ENCODE data around the gene POTEG.
"Not testable (repeated sequence)": the region's sequence is repeated elsewhere in the genome, so short reads cannot be mapped to it uniquely, and the experiment has no call there.

Gene POTEG
- long read RNA-seq, donor 1 = 0 reads
- long read RNA-seq, donor 2 = 0 reads
- long read RNA-seq, donor 3 = 0 reads
- long read RNA-seq, donor 4 = 0 reads
- long read RNA-seq, donor 5 = 0 reads
- long read RNA-seq, donor 6 = 0 reads
- long read RNA-seq, donor 7 = 0 reads
- long read RNA-seq, donor 8 = 0 reads

GRCh38 chr14:19434241-19434640 lies at the start of gene POTEG:
POTEG (minus strand) TSS chr14:19434341; CDS start chr14:19434289, 52 bp downstream.
- DNase-seq = not testable (repeated sequence)

GRCh38 chr14:19482093-19482492 lies 48.0 kb upstream of the POTEG start:
- not testable (repeated sequence) for DNase-seq

GRCh38 chr14:19481421-19481820 lies 47.3 kb upstream of the POTEG start:
- not testable (repeated sequence) for DNase-seq

- not testable (repeated sequence) for DNase-seq
Measured at GRCh38 chr14:19480491-19480890, 46.4 kb upstream of the POTEG start.

DNA sequence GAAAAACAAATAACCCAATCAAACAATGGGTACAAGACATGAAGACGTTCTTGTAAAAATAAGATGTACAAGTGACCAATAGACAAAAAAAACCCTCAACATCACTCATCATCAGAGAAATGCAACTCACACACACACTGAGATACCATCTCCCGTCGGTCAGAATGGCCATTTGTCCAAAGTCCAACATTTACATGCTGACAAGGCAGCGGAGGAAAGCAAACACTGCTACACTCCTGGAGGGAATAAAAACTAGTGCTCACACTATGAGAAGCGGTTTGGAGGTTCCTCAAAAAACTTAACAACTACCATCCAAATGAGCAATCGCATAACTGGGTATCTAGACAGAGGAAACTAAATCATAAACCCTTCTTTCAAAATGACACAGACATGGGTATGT lies 11.6 kb upstream of the POTEG start:
- DNase-seq = not testable (repeated sequence)

DNA sequence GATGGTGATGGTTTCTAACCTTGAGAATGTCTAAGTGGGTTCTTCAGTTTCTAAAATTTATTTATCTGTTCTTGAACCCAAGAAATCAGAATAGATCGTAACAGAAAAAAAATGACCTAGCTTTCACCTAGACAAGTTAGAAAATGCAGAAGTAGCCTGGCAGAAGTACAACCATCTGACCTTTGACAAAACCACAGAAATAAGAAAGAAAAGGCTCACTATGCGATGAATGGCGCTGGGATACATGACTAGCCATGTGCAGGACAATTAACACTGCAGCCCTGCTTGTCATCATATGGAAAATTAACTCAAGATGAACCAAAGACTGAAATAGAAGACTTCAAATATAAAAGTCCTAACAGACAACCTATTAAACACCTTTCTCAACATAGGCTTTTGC lies 5.7 kb upstream of the POTEG start:
- DNase-seq = not testable (repeated sequence)

GRCh38 chr14:19439219-19439618 lies 5.1 kb upstream of the POTEG start:
- DNase-seq = not testable (repeated sequence)

- not testable (repeated sequence) for DNase-seq
Measured at GRCh38 chr14:19437126-19437443, 2.9 kb upstream of the POTEG start.

DNA sequence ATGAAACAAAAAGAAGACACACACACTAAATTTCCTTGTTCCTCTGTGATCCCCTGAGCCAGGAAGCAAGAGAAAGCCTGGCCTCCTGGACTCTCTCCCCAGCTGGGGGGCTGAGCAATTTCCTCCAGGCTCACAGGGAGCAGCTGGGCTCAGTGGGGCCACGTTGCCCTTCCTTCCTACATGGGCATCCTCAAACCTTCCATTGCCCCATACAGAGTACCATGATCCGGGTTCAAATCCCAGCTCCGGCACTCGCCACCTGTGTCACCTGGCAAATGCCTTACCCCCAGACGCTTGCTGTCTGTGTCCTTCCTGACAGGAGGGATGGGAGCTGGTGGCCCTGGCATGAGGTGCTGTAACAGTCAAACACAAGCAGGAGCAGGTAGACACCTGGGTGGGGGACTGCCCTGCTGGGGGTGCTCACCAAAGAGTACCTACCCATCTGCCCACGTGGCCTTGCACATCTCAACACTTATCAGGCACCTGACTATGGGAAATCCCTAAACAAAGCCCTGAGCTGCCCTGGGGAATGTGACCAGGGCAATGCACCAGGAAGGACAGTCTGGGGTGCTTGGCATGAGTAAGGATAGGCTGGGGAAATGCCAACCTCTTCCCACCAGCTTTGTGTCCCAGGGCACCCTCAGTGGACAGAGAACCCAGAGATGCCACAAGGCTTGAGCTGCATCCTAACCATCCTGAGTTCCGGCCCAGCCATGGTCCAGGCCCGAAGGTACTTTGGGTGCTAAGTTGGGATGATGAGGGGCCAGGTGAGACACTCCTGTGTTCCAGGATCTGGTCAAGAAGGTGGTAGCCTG lies 2.4 kb upstream of the POTEG start:
- not testable (repeated sequence) for DNase-seq

DNA sequence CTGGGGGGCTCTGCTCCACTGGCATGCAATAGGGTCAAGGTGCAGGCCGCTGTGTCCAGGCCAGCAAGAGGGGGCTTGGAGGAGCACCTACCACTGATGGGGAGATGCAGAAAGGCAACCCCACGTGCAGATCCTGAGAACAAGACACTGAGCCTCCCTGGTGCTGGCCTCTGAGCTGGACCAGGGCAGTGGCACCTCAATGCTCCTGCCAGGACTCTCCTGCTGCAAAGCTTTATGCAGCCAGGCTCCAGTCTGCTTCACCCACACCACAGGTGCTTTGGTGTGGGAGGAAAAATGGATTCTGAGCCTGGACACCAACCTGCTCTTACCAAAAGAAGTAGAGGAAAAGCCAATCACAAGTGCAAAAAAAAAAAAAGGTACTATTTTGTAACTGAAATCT lies 1.7 kb upstream of the POTEG start:
- not testable (repeated sequence) for DNase-seq

DNA sequence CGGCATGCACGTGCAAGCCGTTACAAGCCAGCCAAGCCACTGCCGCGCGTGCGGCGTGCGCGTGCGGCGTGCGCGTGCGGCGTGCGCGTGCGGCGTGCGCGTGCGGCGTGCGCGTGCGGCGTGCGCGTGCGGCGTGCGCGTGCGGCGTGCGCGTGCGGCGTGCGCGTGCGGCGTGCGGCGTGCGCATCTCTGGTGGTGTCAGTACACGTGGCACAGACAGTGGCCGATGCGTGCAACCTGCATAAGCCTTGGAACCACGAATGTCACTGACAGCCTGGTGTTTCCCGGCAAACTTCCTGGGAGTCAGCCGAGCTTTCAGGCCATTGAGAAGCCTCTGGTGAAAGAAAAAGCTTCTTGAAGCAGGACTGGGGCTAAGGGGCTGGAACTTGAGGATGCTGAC lies 750 bp upstream of the POTEG start:
- DNase-seq = not testable (repeated sequence)

- not testable (repeated sequence) for DNase-seq
Measured at GRCh38 chr14:19433765-19434164, 376 bp downstream of the POTEG start.

GRCh38 chr14:19408519-19408918 lies 25.6 kb downstream of the POTEG start:
- not testable (repeated sequence) for DNase-seq

- not testable (repeated sequence) for DNase-seq
Measured at GRCh38 chr14:19402097-19402496, 32.0 kb downstream of the POTEG start.

DNA sequence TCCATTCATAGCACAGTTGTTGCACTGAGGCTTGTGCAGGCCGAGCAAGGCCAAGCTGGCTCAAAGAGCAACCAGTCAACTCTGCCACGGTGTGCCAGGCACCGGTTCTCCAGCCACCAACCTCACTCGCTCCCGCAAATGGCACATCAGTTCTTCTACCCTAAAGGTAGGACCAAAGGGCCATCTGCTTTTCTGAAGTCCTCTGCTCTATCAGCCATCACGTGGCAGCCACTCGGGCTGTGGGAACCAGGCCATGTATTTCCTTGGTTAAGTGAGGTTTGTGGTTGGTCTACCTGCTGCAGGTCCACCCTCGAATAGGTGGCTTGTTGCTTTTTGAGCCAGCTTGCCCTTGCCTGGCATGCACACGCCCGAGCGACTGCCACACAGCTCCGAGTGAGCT lies 39.4 kb downstream of the POTEG start:
- DNase-seq = not testable (repeated sequence)

DNA sequence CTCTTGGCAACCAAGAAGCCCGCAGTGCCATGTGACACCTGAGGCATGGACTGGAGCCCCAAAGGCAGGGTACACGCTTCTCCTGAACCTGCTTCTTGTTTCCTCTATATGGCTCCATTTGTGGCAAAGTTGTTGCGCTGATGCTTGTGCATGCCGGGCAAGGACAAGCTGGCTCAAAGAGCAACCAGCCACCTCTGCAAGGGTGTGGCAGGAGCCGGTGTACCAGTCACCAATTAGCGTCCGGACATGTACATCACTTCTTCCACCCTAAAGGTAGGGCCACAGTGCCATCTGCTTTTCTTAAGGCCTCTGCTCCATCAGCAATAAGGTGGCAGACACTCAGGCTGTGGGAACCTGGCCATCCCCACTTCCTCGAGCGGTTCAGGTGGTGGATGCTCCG lies 43.9 kb downstream of the POTEG start:
- not testable (repeated sequence) for DNase-seq

- DNase-seq = not testable (repeated sequence)
Measured at GRCh38 chr14:19388741-19389140, 45.4 kb downstream of the POTEG start.

DNA sequence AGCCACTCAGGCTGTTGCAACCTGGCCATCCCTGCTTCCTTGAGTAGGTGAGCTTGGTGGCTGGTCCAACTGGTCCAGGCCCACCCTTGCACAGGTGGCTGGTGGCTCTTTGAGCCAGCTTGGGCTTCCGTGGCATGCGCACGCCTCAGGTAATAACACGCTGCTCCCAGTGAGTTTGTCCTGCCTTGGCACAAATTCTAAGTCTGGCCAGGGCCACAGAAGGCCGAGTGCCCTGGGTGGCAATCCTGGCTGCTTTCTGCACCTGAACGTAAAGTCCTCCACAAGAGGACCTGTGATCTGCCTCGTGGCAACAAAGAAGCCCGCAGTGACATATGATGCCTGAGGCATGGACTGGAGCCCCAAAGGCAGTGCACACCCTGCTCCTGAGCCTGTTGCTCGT lies 47.1 kb downstream of the POTEG start:
- DNase-seq = not testable (repeated sequence)

- DNase-seq = not testable (repeated sequence)
Measured at GRCh38 chr14:19386309-19386708, 47.8 kb downstream of the POTEG start.

- not testable (repeated sequence) for DNase-seq
Measured at GRCh38 chr14:19384088-19384781, 49.9 kb downstream of the POTEG start.

DNA sequence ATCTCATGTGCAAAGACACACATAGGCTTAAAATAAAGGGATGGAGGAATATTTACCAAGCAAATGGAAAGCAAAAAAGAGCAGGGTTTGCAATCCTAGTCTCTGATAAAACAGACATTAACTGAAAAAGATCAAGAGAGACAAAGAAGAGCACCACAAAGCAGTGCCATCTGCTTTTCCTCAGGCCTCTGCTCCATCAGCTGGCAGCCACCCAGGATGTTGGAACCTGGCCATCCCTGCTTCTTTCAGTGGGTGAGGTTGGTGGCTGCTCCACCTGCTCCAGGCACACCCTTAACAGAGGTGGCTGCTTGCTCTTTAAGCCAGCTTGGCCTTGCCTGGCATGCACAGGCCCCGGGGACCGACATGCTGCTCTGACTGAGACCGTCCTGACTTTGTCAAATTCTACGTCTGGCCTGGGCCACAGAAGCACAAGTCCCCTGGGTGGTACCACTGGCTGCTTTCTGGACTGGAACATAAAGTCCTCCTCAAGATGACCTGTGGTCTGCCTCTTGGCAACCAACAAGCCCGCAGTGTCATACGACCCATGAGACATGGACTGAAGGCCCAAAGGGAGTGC lies 51.0 kb downstream of the POTEG start:
- not testable (repeated sequence) for DNase-seq

GRCh38 chr14:19380137-19380536 lies 54.0 kb downstream of the POTEG start:
- DNase-seq = not testable (repeated sequence)

DNA sequence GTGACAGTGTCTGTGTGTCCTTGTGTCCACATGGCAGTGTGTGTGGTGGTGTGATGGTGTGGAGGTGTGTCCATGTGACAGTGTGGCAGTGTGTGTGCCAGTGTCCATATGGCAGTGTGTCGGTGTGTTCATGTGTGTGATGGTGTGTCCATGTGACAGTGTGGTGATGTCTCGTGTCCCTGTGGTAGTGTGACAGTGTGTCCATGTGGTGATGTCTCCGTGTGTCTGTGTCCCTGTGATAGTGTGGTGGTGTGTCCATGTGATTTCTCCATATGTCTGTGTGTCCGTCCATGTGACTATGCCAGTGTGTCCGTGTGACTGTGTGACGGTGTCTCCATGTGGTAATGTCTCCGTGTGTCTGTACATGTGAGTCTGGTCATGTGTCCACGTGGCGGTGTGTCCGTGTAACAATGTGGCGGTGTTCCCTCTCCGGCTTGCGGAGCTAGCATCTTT lies 59.7 kb downstream of the POTEG start:
- not testable (repeated sequence) for DNase-seq

All from right kidney (tissue), 9 donors.